B cell (primary cell): ENCODE results near the gene SLC29A3.

Experiments
- EZH2 ChIP-seq: IDR thresholded peaks from 2 replicates; pipeline ENCODE4 v1.6.1; 2012; ENCODE audit warnings: borderline replicate concordance, low read depth, mild to moderate bottlenecking, moderate library complexity, low read length; ENCODE audit not compliant: insufficient read depth, poor library complexity, severe bottlenecking
- TF ChIP-seq, protein P1 (sequence below): fragments of 200-600 bp; IDR thresholded peaks from one replicate; pipeline ENCODE4 v1.8.0; 2022; ENCODE audit warnings: antibody characterized with exemption, mild to moderate bottlenecking

DNA sequence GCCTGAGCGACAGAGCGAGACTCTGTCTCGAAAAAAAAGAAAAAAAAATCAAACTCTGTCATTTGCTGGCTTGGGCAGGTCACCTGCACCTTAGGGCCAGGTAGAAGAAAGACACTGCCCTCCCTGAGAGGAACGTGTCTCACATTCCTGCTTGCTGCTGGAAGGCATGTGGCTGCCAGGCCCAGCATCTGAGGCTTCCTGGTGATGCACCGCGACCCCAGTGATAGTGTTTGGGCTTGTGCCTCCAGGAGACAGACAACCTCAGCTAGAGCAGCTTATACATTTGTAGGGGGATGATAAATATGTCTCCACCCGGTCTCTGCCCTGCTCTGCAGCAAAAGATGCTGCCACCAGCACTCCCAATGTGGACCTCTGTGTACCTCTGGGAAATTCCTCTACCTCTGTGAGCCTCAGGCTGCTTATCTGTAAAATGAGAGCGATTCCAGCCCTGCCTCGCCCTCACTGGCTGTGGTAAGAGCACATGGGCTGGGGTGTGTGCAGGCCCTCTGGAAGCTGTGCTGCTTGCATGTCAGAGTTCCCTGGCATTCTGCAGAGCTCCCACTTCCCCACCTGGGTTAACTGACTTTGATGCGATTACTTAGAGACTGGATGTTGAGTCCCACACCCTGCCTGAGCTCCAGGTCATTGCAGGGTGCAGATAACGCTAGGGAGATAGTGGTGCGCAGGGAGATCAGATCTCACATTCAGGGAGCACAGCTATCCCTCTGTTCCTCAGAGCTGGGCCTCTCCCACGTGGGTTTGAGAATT, 19.9 kb downstream of the SLC29A3 start:
- TF ChIP-seq, protein P1, sequence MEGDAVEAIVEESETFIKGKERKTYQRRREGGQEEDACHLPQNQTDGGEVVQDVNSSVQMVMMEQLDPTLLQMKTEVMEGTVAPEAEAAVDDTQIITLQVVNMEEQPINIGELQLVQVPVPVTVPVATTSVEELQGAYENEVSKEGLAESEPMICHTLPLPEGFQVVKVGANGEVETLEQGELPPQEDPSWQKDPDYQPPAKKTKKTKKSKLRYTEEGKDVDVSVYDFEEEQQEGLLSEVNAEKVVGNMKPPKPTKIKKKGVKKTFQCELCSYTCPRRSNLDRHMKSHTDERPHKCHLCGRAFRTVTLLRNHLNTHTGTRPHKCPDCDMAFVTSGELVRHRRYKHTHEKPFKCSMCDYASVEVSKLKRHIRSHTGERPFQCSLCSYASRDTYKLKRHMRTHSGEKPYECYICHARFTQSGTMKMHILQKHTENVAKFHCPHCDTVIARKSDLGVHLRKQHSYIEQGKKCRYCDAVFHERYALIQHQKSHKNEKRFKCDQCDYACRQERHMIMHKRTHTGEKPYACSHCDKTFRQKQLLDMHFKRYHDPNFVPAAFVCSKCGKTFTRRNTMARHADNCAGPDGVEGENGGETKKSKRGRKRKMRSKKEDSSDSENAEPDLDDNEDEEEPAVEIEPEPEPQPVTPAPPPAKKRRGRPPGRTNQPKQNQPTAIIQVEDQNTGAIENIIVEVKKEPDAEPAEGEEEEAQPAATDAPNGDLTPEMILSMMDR, result no peak
- no peak for TF ChIP-seq EZH2
